Prostate gland (tissue), 2 donors: ENCODE measurements around the gene FGF6.

Experiments used
- CTCF ChIP-seq, 4 experiments: fragments of 200-600 bp in 2 of 4; fragments of 450-650 bp in 2 of 4; sonication (generic) in 2 of 4; IDR thresholded peaks; 1 replicate in 3 of 4; 2 replicates in 1 of 4; pipeline ENCODE4 v1.5.1; 2016 to 2019; ENCODE audit warnings: antibody characterized with exemption in 4 of 4, mild to moderate bottlenecking in 2 of 4, moderate library complexity in 2 of 4
- POLR2A ChIP-seq: fragments of 450-650 bp; IDR thresholded peaks from one replicate; pipeline ENCODE4 v1.6.1; 2016; ENCODE audit warnings: antibody characterized with exemption, mild to moderate bottlenecking
- POLR2AphosphoS5 ChIP-seq: sonication (generic); formaldehyde crosslinking; IDR thresholded peaks from one replicate; pipeline ENCODE4 v1.6.1; 2017; ENCODE audit warnings: antibody characterized with exemption

- TF ChIP-seq POLR2A = no peak
- no peak for TF ChIP-seq CTCF (IDR thresholded peaks at IDR 0.05)
- TF ChIP-seq POLR2AphosphoS5 = no peak
Measured at GRCh38 chr12:4440187-4440941, 5.3 kb downstream of the FGF6 start.
